Keratinocyte (primary cell): ENCODE results near the gene OR4E1. TPM values are rescaled to one million over a fixed set of nuclear protein-coding genes. Genes with fewer than 3 reads are reported as not detected.
"Not testable (repeated sequence)": the region's sequence is repeated elsewhere in the genome, so short reads cannot be mapped to it uniquely, and the experiment has no call there.

ENCODE experiments used
- DNase-seq: peaks from one replicate; pipeline ENCODE4 v3.0.0-alpha.2; 2011; ENCODE audit warnings: low read depth, missing footprints, low spot score
- FAIRE-seq: peaks from 2 replicates; lab custom pipeline; 2011; peaks lifted over from hg19 to GRCh38; lab: Jason Lieb, UNC
- H2AFZ ChIP-seq: 2 replicates; pipeline ENCODE4 v1.6.0; 2012; ENCODE audit warnings: low read length, control low read depth, inconsistent platforms; ENCODE audit not compliant: control insufficient read depth
- H3K27ac ChIP-seq: 2 replicates; pipeline ENCODE4 v1.5.1; 2011; ENCODE audit warnings: low read length; ENCODE audit not compliant: control insufficient read depth, insufficient read depth
- H3K27me3 ChIP-seq: 3 replicates; pipeline ENCODE4 v1.6.0; 2011; ENCODE audit warnings: low read length; ENCODE audit not compliant: control insufficient read depth, insufficient read depth; ENCODE audit errors: extremely low read depth
- H3K36me3 ChIP-seq, 2 experiments: 2 replicates in 1 of 2; 3 replicates in 1 of 2; pipeline ENCODE4 v1.5.1; 2011; ENCODE audit warnings: low read length in 2 of 2, mild to moderate bottlenecking in 1 of 2; ENCODE audit not compliant: control insufficient read depth in 2 of 2, insufficient read depth in 2 of 2; ENCODE audit errors: extremely low read depth in 1 of 2
- H3K4me1 ChIP-seq: 3 replicates; pipeline ENCODE4 v1.5.1; 2011; ENCODE audit warnings: low read length; ENCODE audit not compliant: control insufficient read depth, insufficient read depth; ENCODE audit errors: extremely low read depth
- H3K4me2 ChIP-seq: 3 replicates; pipeline ENCODE4 v1.6.0; 2011; ENCODE audit warnings: low read depth, low read length; ENCODE audit not compliant: control insufficient read depth, insufficient read depth; ENCODE audit errors: extremely low read depth
- H3K4me3 ChIP-seq, 3 experiments: fragments of 200-600 bp in 1 of 3; sonication (generic) in 1 of 3; 2 replicates in 2 of 3; 3 replicates in 1 of 3; pipeline ENCODE4 v1.5.1; 2011 to 2016; ENCODE audit warnings: low read length in 3 of 3, mild to moderate bottlenecking in 3 of 3, control low read depth in 2 of 3, inconsistent platforms in 1 of 3, low read depth in 1 of 3, mixed read lengths in 1 of 3, mixed run types in 1 of 3, moderate library complexity in 1 of 3; ENCODE audit not compliant: control insufficient read depth in 2 of 3, insufficient read depth in 2 of 3; ENCODE audit errors: extremely low read depth in 1 of 3
- H3K79me2 ChIP-seq: 2 replicates; pipeline ENCODE4 v1.6.0; 2012; ENCODE audit warnings: low read length; ENCODE audit not compliant: control insufficient read depth, insufficient read depth
- H3K9ac ChIP-seq: 3 replicates; pipeline ENCODE4 v1.6.0; 2011; ENCODE audit warnings: low read length; ENCODE audit not compliant: control insufficient read depth, insufficient read depth; ENCODE audit errors: extremely low read depth
- H3K9me1 ChIP-seq: 3 replicates; pipeline ENCODE4 v1.6.0; 2011; ENCODE audit warnings: low read length; ENCODE audit not compliant: control insufficient read depth, insufficient read depth; ENCODE audit errors: extremely low read depth
- H3K9me3 ChIP-seq: 2 replicates; pipeline ENCODE4 v1.5.1; 2012; ENCODE audit warnings: low read depth, low read length; ENCODE audit not compliant: control insufficient read depth
- H4K20me1 ChIP-seq: 3 replicates; pipeline ENCODE4 v1.6.0; 2011; ENCODE audit warnings: low read length; ENCODE audit not compliant: control insufficient read depth, insufficient read depth; ENCODE audit errors: extremely low read depth
- EZH2 ChIP-seq: IDR thresholded peaks from one replicate; pipeline ENCODE4 v1.6.1; 2012; ENCODE audit warnings: inconsistent platforms, mild to moderate bottlenecking, low read length, moderate library complexity
- dilution Hi-C: fragments of 300-500 bp; cut with MboI; formaldehyde crosslinking; loops from one replicate; pipeline ENCODE4 v1.7.0; 2020; ENCODE audit warnings: low sequenced_read_pairs; ENCODE audit not compliant: extremely low pct_ligation_motif_present
- polyA plus RNA-seq, 5 experiments: library from polyadenylated mRNA; depleted of rRNA in 3 of 5; stranded (reverse) in 3 of 5; stranded (forward) in 1 of 5; unstranded in 1 of 5; fragments of >200 nt; gene quantifications; 1 replicate in 1 of 5; 2 replicates in 3 of 5; 3 replicates in 1 of 5; pipeline versions ENCODE4 v1.2.1 to v1.2.3, GENCODE V29; 2011 to 2012; ENCODE audit warnings: missing spikeins in 2 of 5, low read depth in 1 of 5, low replicate concordance in 1 of 5
- TF ChIP-seq, protein P1 (sequence below), 3 experiments: IDR thresholded peaks in 1 of 3; conservative IDR thresholded peaks in 1 of 3; optimal IDR thresholded peaks in 1 of 3; 2 replicates in 2 of 3; 3 replicates in 1 of 3; pipeline versions ENCODE3 to v1.5.1; 2011; ENCODE audit warnings: low read length in 3 of 3, mild to moderate bottlenecking in 3 of 3, moderate library complexity in 2 of 3, control low read depth in 1 of 3, inconsistent platforms in 1 of 3; ENCODE audit not compliant: insufficient read depth in 2 of 3; ENCODE audit errors: extremely low read depth in 1 of 3

Gene OR4E1
- polyA plus RNA-seq, 1 donor (not counting 4 experiments of a cell fraction or from before 2014, with no cell fraction given), result not detected

- no peaks in the 10 kb centered on the region for H3K4me1 ChIP-seq
- FAIRE-seq (no peak), DNase-seq (no peak)
- no peaks in the 10 kb centered on the region for H3K79me2 ChIP-seq
- H3K27me3 ChIP-seq, result no peaks in the 10 kb centered on the region
- H3K4me3 ChIP-seq, result no peak overlapping the region
- no peak overlapping the region for H2AFZ ChIP-seq
- H3K9me3 ChIP-seq, result no peaks in the 10 kb centered on the region
- no peak overlapping the region for H3K27ac ChIP-seq
- H3K36me3 ChIP-seq, result no peaks in the 10 kb centered on the region
- no peaks in the 10 kb centered on the region for H4K20me1 ChIP-seq
- TF ChIP-seq EZH2, result no peak
- TF ChIP-seq, protein P1, sequence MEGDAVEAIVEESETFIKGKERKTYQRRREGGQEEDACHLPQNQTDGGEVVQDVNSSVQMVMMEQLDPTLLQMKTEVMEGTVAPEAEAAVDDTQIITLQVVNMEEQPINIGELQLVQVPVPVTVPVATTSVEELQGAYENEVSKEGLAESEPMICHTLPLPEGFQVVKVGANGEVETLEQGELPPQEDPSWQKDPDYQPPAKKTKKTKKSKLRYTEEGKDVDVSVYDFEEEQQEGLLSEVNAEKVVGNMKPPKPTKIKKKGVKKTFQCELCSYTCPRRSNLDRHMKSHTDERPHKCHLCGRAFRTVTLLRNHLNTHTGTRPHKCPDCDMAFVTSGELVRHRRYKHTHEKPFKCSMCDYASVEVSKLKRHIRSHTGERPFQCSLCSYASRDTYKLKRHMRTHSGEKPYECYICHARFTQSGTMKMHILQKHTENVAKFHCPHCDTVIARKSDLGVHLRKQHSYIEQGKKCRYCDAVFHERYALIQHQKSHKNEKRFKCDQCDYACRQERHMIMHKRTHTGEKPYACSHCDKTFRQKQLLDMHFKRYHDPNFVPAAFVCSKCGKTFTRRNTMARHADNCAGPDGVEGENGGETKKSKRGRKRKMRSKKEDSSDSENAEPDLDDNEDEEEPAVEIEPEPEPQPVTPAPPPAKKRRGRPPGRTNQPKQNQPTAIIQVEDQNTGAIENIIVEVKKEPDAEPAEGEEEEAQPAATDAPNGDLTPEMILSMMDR (optimal IDR thresholded peaks at IDR 0.05 in 1 of 3, IDR thresholded peaks at IDR 0.05 in 1 of 3, conservative IDR thresholded peaks at IDR 0.05 in 1 of 3; ENCODE audit: extremely low read depth in 1 of 3, insufficient read depth in 2 of 3, low read length in 3 of 3), result no peak
- H3K4me2 ChIP-seq, result no peak overlapping the region
- no peaks in the 10 kb centered on the region for H3K9me1 ChIP-seq
- no peak overlapping the region for H3K9ac ChIP-seq
- dilution Hi-C loops, result no loop called here
These were observed 28.7 kb upstream of the OR4E1 start for GRCh38 chr14:21702316-21702715.

GRCh38 chr14:21699551-21699950, 25.9 kb upstream of the OR4E1 start:
- no peak overlapping the region for H3K9ac ChIP-seq
- no peaks in the 10 kb centered on the region for H3K79me2 ChIP-seq
- no peak overlapping the region for H2AFZ ChIP-seq
- no peaks in the 10 kb centered on the region for H4K20me1 ChIP-seq
- no peak overlapping the region for H3K4me3 ChIP-seq
- no peak overlapping the region for H3K27ac ChIP-seq
- no peak for DNase-seq
- TF ChIP-seq, protein P1 (optimal IDR thresholded peaks at IDR 0.05 in 1 of 3, IDR thresholded peaks at IDR 0.05 in 1 of 3, conservative IDR thresholded peaks at IDR 0.05 in 1 of 3; ENCODE audit: extremely low read depth in 1 of 3, insufficient read depth in 2 of 3, low read length in 3 of 3), result no peak
- TF ChIP-seq EZH2, result no peak
- no peaks in the 10 kb centered on the region for H3K9me3 ChIP-seq
- H3K9me1 ChIP-seq, result no peaks in the 10 kb centered on the region
- no peak overlapping the region for H3K4me2 ChIP-seq
- dilution Hi-C loops, result no loop called here
- H3K4me1 ChIP-seq, result no peaks in the 10 kb centered on the region
- no peaks in the 10 kb centered on the region for H3K27me3 ChIP-seq
- FAIRE-seq, result no peak
- H3K36me3 ChIP-seq, result no peaks in the 10 kb centered on the region

- H3K27ac ChIP-seq, H3K4me1 ChIP-seq, H3K36me3 ChIP-seq, FAIRE-seq, H3K27me3 ChIP-seq, dilution Hi-C loops, H2AFZ ChIP-seq, H3K4me3 ChIP-seq, H3K9ac ChIP-seq, DNase-seq, H3K4me2 ChIP-seq, H3K9me1 ChIP-seq, H3K79me2 ChIP-seq, H4K20me1 ChIP-seq, H3K9me3 ChIP-seq: not testable (repeated sequence)
These were observed 24.9 kb upstream of the OR4E1 start for GRCh38 chr14:21698538-21698937.

DNA sequence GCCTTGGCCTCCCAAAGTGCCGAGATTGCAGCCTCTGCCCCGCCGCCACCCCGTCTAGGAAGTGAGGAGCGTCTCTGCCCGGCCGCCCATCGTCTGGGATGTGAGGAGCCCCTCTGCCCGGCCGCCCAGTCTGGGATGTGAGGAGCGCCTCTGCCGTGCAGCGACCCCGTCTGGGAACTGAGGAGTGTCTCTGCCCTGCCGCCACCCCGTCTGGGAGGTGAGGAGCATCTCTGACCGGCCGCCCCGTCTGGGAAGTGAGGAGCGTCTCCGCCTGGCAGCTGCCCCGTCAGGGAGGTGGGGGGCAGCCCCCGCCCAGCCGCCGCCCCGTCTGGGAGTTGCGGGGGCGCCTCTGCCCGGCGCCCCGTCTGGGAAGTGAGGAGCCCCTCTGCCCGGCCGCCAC, 24.0 kb upstream of the OR4E1 start:
- H3K4me3 ChIP-seq, dilution Hi-C loops, H3K9ac ChIP-seq, H3K9me1 ChIP-seq, H3K9me3 ChIP-seq, H2AFZ ChIP-seq, FAIRE-seq, DNase-seq, H3K27me3 ChIP-seq, H3K4me2 ChIP-seq, H3K36me3 ChIP-seq, H3K4me1 ChIP-seq, H3K79me2 ChIP-seq, H3K27ac ChIP-seq, H4K20me1 ChIP-seq: not testable (repeated sequence)
